HG03469 (cell line): ENCODE measurements around the gene PRCC.
A peak's percentile ranks its signal among the peaks of the same experiment; 100 is the strongest.
"Not testable (repeated sequence)": the region's sequence is repeated elsewhere in the genome, so short reads cannot be mapped to it uniquely, and the experiment has no call there.

Experiments
- ATAC-seq: cut with Tn5 transposase; IDR thresholded peaks from one replicate; pipeline ENCODE4 v1.9.1; 2021; ENCODE audit warnings: mild to moderate bottlenecking, moderate library complexity, moderate number of reproducible peaks; ENCODE audit not compliant: unreplicated experiment

Gene PRCC

DNA sequence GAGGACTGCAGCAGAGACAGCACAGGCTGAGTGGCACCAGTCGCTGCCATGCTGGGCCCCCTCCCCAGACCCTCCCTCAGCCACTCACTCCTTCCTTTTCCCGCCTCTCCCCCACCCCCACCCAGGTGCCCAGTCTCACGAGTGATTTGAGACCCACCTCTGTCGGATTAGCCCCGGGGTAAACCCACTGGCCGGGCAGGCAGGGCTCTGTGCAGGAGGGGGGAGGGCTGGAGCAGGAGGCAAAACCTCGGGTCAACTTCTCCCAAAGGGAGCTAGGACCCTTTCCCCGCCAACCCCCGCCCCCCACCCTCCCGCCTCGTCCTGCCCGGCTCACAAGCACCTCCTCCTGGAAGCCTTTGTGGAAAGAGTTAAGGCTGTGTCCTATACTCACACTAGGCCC lies 23.0 kb upstream of the PRCC start:
- no peak for ATAC-seq

DNA sequence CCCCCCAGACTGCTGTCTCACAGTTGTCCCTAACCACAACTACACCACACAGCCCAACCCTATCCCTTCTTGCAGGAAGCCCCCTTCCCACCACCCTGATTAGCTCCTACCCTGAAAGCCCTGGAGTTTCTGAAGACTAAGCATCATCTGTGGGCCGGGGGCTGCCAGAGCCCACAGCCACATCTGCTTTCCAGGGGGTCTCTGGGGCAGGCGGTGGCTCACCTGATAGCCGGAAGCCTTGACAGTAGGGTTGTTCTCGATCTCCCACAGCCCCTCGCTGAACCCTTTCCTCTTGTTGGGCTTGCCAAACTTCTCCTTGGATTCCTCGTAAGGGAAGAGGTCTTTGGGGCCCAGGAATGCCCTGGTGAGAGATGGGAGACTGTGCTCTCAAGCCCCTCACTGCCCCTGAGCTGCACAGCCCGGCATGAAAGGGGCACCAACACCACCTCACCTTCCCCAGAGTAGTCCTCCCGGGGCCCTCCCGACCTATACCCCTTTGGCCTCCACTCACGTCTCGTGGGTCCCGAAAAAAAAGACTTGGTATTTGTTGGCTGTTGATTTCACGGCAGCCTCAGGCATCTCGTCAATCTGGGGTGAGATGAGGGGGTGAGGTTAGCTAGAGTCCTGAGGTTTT lies 22.4 kb upstream of the PRCC start:
- ATAC-seq = no peak

DNA sequence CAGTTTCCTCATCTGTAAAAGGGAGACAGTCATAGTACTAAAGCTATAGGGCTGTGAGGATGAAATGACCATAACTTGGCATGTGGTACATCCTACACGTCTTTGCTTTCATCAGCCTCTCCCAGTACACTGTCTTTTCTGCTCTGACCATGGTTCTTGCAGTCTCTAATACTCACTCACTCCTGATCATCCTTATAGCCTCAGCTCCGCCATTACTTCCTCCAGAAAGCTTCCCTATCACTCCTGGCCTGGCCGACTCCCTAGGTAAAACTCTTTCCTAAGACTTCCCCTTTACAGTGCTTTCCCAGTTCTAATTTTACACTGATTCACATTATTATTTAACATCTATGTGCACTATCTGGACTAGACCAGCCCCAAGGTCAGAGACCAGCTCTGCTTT lies 21.5 kb upstream of the PRCC start:
- no peak for ATAC-seq

GRCh38 chr1:156746406-156746727 lies 21.0 kb upstream of the PRCC start:
- ATAC-seq = no peak

- ATAC-seq = no peak
Observed at GRCh38 chr1:156746728-156747631, 20.4 kb upstream of the PRCC start.

- no peak for ATAC-seq
Observed at GRCh38 chr1:156747742-156748669, 19.3 kb upstream of the PRCC start.

GRCh38 chr1:156748670-156749418 lies 18.5 kb upstream of the PRCC start:
- ATAC-seq = no peak

DNA sequence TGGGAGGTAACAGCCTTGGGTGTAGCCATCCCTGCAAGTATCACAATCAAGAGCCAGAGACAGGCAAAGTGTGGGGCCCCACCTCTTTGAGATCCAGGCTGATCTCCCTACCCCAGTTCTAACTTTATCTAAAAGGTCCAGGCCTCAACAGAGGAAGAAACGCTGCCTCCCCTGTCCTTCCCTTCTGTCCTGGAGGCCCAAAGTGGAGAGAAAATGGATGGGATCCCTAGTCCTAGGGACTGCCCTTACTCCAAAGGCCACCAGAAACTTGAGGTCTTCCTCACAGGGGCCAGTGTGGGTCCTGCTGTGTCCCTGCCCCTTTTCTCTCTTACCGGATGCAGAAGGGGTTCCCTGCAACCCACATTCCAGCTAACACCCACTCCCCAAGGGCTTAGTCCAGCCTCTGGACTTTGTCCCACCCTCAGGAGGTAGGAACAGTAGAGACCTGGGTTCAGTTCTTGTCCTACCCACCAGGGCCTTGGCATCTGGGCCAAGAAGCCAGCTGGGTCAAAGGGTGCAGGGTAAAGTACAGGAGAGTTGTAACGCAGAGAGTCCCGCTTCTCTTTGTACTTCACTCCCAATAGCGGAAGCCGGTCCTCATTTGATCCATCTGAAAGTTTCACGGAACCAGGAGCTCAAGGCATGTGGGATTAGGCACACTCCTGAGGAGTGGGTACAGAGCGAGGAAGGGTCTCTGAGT lies 17.8 kb upstream of the PRCC start:
- ATAC-seq = no peak

- ATAC-seq = no peak
Observed at GRCh38 chr1:156750191-156750672, 17.1 kb upstream of the PRCC start.

GRCh38 chr1:156750711-156751450 lies 16.5 kb upstream of the PRCC start:
- no peak for ATAC-seq

DNA sequence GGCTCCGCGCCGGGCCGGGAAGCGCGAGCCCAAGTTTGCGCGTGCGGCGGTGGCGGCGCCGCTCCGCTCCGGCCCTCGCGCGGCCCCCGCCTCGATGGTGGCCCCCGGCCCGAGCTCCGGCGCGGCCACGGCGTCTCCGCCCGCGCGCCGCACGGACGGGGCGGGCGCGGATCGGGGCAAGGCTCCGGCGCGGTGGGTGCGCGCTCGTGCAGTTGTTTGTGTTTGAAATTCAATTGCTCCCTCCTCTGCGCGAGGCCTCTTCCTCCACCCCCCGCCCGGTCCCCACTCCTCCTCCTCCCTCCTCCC lies 15.9 kb upstream of the PRCC start, which contains the start of gene HDGF:
Gene HDGF (minus strand): TSS at position 225 of the 306 bp plus-strand sequence. CDS start 246 bp downstream, outside the sequence.
- peak; percentile 4 for ATAC-seq

DNA sequence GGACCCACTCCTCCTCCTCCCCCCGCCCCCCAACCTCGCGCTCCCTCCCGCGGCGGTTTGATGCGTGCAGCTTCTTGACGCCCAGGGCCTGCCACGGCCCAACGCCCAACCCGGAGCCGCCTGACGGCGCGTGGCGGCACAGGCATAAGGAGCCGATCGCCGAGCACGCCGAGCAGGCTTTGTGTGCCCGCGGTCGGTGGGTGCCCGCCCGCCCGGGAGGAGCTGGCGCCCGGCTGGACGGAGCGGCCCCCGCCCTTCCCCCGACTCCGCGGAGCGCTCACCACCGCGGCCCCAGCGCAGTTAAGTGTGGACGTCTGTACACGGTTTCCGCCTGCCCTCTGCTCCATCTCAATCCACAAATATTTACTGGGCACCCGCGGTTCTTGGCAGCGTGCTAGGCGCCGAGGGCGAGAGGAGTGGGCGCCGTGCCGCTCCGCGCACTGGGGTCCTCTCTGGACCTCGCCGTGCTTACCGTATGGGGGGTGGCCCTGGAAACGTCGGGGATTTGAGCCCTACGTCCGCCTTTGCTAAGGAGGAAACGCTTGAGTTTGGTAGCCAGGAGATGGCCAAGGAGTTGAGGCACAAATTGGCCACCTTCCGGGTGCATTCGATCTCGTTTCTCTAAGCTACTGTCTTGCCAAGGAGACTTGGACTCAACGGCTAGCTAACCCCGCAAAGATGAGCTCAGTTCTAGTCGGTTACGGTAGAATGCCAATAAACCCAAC lies 15.4 kb upstream of the PRCC start:
- peak; percentile 58 for ATAC-seq

- no peak for ATAC-seq
Observed at GRCh38 chr1:156752843-156753482, 14.4 kb upstream of the PRCC start.

DNA sequence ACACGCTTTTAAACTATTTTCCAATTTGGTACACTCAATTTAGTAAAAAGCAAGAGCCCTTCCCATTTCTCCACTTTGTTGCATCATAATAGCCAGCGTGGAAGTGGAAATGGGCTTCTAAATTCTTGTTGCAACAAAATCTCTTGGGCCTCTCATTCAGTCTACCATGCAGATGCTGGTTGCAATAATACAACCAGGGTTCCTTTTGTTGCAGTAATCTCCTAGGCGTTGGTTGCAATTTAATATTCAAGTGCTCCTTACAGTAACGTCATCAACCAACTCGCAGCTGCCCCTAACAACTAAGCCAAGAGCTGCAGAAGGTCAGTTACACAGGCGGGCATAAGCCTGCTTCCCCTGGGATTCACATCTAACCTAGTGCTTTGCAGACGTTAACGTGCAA lies 13.1 kb upstream of the PRCC start:
- no peak for ATAC-seq

DNA sequence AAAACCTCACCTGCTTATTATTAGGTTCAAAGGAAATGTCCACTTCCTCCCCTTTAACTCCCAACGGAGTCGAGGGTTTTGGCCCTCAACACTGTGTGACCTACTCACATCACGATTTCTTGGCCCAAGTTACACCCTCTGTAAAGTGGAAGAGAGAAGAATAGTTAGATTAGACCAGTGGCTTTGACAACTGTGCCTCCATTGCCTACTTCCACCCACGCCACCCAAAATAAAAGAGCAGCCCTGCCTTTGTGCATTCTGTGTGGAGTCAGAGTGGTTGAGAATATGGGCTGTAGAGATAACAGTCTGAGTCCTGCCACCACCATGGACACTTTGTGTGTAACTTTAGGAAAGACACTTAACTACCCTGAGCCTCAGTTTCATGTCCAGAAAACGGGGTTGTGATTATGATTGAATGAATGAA lies 11.8 kb upstream of the PRCC start:
- ATAC-seq = no peak

GRCh38 chr1:156756355-156756754 lies 11.0 kb upstream of the PRCC start:
- no peak for ATAC-seq

- ATAC-seq = not testable (repeated sequence)
Observed at GRCh38 chr1:156757572-156758253, 9.6 kb upstream of the PRCC start.
